NCI-H774 (cell line): ENCODE results near the gene SLX1B.
"Not testable (repeated sequence)": the region's sequence is repeated elsewhere in the genome, so short reads cannot be mapped to it uniquely, and the experiment has no call there.

Experiments
- DNase-seq: peaks from one replicate; lab custom pipeline; 2025; lab: John Stamatoyannopoulos, UW

Gene SLX1B

DNA sequence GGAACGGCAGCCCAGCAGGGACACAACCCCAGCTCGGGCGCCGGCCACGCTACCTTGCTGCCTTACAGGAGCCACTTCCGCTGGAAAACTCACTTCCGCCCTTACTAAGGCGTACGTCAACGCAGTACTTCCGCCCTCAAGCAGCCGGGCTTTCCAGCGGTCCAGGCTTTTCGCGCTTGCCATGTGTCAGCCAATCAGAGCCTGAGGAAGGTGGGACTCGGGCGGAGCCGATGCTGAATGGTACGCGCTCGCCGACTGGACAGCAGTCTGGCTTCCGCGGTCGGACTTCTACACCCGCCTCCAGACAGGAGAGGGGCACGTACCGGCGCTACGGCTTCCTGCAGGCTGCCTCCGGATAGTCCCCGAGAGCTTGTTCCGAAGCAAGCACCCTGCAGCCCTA, at the start of gene SLX1B, which contains the start of gene BOLA2:
Gene SLX1B (plus strand): TSS at position 265 of the 400 bp plus-strand sequence.
Gene BOLA2 (minus strand): TSS at position 83 of the 400 bp plus-strand sequence. CDS start 98 bp downstream, outside the sequence.
- not testable (repeated sequence) for DNase-seq

DNA sequence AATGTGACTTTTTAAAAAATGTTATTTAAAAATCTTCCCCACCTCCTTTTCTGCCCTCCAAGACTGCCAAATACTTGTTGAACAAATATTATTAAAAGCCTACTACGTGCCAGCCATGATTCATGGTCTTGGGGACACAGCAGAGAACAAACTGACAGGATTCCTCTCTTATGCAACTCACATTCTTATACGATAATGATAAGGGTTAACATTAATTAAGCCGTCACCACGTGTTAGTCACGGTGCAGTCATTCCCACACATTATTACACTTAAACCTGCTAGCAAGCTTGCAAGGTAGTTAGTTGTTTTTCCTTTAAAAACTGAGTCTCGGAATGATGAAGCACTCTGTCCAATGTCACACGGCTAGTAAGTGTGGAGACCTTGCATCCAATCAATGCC, 49.1 kb upstream of the SLX1B start:
- DNase-seq: not testable (repeated sequence)

DNA sequence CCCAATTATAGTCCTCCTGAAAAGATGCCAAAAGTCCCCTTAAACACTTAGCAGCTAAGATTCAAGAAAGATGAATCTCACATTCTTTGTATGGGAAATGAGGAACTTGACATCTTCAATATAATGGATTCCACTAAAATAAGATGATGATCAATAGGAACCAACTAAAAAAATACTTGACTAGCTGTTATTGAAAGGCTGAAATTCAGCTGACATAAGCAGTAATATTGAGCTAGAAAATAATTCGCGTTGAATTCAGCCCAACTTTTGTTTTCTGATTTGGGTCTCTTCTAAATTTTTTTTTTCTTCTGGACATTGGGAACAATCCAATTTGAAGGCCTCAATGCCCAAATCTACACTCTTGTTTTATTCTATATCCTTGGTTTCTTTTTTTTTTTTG, 30.7 kb upstream of the SLX1B start:
- DNase-seq: not testable (repeated sequence)

DNA sequence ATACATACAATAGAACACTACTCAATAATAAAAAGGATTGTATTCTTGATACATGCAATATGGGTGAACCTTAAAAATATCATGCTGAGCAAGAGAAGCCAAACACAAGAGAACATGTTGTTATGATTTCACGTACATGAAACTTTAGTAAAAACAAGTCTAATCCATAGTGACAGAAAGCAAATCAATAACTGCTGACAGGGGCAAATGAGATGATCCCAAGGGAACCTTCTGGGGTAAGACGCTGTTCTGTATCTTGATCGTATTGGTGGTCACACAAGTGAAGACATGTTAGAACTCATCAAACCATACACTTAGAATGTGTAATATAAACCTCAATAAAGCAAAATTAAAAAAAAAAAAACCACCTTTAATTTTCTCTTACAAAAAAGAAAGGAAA, 28.9 kb upstream of the SLX1B start:
- DNase-seq: not testable (repeated sequence)

DNA sequence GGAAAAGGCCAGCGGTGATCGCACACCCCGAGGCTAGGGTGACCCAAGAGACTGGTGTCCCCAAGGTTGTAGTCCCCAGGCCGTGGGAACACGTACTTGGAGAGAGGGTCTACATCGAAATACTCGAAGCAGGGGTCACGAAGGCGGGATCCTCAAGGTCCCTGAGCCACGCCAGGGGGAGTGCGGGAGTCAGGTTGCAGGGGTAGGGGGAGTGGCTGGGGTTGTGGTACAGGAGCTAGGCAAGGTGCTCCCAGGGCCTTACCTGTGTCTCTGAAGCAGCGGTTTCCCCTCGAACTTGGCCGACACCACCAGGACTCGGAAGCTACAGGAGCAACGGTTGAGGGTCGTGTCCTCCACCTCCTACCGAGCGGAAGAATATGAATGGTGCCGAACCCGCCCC, 579 bp upstream of the SLX1B start:
- DNase-seq: not testable (repeated sequence)

DNA sequence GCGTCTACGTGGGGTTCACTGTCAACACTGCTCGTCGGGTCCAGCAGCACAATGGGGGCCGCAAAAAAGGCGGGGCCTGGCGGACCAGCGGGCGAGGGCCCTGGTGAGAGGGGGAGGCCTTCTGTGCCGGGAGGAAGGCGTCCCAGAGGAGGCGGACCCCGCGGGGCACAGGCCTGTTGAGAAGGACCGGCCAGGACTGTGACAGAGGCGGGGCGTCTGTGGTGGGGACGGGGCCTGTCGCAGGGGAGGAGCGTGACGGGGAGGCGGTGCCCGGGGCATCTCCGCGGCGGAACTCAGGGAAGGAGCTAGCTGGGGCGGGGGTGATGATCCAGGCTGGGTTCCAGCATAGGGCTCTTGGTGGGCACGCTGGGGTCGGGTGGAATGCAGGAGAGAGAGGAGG, 495 bp downstream of the SLX1B start:
- DNase-seq: not testable (repeated sequence)

DNA sequence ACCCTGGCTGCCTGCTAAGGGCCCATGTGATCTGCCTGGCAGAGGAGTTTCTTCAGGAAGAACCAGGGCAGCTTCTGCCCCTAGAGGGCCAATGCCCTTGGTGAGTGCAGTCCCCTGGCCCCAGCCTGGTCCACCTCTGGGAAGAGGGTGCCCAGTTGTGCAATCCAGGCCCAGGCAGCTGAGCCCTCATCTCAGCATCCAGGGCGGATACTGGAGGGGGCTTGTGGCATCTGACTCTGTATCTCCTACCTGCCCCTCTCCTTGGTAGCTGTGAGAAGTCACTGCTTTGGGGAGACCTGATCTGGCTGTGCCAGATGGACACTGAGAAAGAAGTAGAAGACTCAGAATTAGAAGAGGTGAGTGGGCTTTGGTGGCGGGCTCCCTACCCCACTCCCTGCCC, 3.3 kb downstream of the SLX1B start:
- DNase-seq: not testable (repeated sequence)

DNA sequence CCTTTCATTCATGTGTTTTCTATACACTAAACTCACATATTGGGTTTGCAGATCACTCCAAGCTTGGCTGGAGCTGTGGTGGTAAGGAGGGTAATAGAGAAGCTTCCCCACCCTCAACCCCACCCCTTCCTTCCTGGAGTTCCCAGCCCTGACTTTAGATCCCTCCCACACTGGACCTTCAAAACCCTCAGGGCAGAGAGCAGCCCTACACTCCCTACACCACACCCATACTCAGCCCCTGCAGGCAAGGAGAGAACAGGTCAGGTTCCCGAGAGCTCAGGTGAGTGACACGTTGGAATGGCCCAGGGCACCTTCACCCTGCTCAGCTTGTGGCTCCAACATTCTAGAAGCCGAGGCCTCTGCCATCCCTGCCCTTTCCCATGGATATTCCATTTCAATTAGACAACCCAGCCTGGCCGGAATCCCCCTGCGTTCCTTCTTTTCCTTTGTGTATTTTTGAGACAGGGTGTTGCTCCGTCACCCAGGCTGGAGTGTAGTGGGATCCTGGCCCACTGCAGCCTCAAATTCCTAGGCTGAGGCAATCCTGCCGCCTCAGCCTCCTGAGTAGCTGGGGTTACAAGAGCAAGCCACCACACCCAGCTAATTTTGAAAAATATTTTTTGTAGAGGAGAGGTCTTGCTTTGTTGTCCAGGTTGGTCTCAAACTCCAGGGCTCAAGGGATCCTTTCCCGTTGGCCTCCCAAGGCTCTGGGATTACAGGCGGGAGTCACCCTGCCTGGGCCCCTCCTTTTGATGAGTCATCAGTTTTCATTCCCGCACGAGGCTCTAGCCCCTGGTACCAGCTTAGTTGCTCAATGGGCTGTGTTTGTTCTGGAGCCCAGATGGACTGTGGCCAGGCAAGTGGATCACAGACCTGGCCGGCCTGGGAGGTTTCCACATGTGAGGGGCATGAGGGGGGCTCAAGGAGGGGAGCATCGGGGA, 5.6 kb downstream of the SLX1B start, which contains the start of gene SULT1A4:
Gene SULT1A4 (plus strand): TSS at position 208 of the 941 bp plus-strand sequence. CDS start 1,473 bp downstream, outside the sequence.
- DNase-seq: not testable (repeated sequence)

DNA sequence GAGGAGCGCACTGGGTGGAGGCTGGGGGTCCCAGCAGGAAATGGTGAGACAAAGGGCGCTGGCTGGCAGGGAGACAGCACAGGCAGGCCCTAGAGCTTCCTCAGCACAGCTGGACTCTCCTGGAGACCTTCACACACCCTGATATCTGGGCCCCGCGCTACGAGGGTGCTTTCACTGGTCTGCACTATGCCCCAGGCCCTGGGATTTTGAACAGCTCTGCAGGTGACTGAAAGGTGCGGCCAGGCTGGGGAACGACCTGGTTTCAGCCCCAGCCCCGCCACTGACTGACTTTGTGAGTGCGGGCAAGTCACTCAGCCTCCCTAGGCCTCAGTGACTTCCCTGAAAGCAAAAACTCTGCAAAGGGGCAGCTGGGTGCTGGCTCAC, 6.3 kb downstream of the SLX1B start:
- DNase-seq: not testable (repeated sequence)

DNA sequence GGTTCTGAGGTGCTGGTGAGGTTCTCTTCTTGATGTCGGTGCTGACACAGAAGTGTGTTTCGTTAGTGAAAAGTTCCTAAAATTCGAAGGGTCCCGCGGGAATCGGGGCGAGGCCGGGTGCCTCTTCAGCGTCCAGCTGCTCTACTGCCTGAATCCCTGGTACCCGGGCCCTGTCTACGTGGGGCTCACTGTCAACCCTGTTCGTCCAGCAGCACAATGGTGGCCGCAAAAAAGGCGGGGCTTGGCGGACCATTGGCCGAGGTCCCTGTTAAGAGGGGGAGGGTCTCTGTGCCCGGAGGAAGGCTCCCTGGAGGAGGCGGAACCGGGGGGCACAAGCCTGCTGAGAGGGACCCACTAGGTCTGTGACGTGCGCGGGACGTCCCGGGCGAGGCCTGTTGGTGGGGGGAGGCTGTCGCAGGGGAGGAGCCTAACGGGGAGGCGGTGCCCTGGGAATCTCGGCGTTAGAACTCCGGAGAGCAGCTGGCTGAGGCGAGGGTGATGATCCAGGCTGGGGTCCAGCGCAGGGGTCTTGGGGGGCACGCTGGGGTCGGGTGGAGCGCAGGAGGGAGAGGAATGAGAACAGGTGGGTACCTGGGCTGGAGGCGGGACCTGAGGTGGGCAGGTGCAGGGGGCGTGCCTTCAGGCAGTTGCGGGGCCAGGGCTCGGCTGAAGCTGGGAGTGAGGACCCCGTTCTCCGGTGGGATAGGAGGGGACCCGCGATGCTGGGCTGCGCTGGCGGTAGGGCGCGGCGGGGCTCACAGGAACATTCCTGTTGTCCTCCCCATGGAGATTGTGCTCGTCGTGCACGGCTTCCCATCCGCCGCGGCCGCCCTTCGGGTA, 11.9 kb downstream of the SLX1B start:
- not testable (repeated sequence) for DNase-seq

DNA sequence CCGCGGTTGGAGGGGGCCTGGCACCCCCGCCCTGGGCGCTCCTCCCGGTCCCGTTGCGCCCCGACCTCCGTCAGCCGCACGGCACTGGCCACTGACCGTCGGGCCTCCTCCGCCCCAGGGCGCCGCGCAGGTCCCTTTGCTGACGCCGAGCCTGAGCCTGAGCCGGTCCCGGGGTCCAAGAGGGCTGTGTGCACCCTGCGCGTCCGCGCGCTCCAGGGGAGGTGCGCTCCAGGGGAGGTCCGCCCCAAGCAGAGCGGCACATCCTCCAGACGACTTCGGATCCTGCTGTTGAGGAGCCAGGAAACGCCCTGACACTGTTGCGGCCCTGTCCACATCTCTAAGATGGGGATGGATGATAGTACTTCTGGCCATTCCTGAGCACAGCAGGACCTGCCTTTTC, 12.6 kb downstream of the SLX1B start:
- DNase-seq: not testable (repeated sequence)

DNA sequence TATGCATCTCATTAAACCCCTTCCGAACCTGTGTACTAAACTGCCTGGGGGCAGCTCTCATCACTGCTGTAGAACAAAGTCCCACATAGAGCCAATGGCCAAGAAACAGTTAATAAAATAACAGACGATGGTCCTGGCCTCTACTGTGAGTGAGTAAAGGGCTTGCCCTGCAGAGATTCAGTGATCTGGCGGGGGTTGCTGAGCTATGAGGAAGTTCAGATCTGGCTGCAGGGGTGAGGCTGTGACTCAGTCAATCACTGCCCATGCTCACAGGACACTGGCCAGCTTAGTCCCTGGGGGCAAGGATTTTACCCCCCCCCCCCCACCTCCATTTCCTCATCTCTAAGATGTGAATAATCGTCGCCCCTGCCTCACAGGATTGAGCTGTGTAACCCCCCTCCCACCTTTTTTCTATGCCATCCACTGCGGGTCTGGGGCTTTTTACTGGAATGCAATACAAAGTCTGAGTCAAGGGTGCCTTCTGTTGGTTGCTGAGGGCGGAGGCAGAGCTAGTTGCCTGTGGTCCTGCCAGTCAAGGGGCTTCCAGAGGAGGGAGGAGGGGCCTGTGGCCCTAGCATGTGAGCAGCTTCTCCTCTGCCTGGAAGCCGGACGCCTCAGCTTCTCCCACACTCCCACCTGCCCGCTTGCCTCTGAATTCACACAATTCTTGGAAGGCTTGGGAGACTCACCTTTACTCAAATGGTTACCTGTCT, 13.5 kb downstream of the SLX1B start:
- DNase-seq: not testable (repeated sequence)

DNA sequence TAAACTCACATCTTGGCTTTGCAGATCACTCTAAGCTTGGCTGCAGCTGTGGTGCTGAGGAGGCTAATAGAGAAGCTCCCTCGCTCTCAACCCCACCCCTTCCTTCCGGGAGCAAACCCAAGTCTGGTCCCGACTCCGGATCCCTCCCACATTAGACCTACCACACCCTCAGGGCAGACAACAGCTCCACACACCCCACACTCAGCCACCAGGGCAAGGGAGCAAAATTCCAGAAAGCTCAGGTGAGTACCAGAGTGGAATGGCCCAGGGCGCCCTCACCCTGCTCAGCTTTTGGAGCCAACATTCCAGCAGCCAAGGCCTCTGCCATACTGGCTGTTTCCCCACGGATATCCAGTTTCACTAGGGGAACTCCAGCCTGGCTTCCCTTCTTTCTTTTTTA, 15.3 kb downstream of the SLX1B start:
- DNase-seq: not testable (repeated sequence)

DNA sequence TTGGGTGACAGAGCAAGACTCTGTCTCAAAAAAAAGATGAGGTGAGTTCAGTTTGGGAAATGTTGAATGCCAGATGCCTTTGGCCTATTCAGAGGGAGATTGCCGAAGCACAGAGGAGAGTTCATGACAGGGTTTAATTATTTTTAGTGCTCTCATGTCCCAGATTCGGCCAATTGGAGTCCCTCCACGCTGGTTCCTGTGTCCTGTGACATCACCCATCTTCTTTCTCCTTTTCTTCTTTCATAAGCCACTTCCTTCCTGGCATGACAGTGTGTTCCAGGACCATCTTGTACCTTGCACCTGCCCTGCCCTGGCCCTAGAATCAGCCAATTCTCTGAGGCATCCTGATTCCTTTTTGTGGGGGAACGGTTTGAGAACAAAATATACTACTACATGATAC, 17.7 kb downstream of the SLX1B start:
- not testable (repeated sequence) for DNase-seq

DNA sequence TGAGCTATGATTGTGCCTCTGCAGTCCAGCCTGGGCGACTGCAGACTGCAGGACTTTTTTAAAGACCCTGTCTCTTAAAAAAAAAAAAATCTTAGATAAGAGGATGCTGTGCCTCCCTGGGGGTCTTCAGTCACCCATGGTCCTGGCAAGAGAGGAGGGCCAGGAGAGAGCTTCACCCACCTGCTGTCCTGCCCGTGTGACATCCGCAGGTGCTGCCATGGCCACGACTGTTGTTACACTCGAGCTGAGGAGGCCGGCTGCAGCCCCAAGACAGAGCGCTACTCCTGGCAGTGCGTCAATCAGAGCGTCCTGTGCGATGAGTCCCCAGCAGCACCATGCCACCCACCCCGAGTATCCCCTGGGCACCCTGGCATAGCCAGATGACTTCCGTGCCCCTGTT, 27.9 kb downstream of the SLX1B start:
- not testable (repeated sequence) for DNase-seq

DNA sequence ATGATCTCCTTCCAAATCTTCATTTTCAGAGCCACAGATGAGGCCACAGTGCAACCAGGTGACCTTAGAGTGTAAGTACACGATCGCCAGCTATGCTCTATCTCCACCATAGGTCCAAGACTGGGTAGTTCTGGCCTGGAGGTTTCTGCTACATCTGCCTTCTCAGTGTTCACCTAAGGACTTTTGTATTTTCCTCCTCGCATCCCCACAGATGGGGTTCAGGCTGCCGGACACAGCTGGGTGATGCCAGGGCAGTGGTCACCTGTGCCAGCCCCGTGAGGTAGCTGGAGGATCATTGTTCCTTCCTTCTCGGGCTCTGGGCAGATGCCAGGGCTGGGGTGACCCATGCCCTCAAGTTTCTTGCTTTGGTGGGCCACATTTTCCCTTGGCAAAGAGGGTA, 52.0 kb downstream of the SLX1B start, which contains the start of gene NPIPB12:
Gene NPIPB12 (minus strand): TSS at position 101 of the 400 bp plus-strand sequence.
- not testable (repeated sequence) for DNase-seq
